Measurements from ENCODE around the gene CYSTM1. TPM values are rescaled to one million over a fixed set of nuclear protein-coding genes. Genes with fewer than 3 reads are reported as not detected.

Gene CYSTM1
- total RNA-seq, 2 experiments from 2014 or later: 15.8 to 18.5 TPM

DNA sequence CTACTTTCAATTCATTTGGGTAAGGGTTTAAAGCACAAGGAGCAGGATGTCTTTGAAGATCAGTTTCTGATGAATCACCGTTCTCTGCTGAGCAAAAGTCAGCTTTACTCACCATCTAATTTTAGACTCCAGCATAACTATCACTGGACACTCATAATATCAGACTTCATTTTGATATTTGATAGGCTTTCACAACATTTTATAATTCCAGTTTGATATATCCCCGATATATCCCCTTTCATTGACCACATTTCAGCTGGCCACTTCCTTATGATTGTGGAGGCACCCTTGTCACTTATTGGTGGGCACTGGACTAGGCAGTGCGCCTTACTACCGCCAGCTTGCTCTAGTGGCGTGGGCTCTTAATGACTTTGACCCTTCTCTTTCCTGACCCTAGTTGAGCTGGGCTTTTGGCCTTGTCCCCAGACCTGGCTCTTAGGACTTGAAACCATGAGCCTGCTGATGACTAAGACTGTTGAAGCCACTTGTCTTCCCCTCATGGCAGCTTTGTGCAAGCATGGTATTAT is 46.8 kb downstream of the CYSTM1 start:
- ATAC-seq: peak; percentile 81
- H3K36me3 Mint-ChIP-seq (ENCODE audit: low read depth): no peaks in the 10 kb centered on the region
- intact Hi-C loops (cut with micrococcal nuclease): no loop called here
- DNase-seq: no peak
- peaks cover 28% of the 10 kb centered on the region for H3K4me1 Mint-ChIP-seq (ENCODE audit: low read depth)
- no peak overlapping the region for H3K4me3 Mint-ChIP-seq
- ChIA-PET POLR2A (no interaction called here), CTCF (interaction anchor here (0.8 to 1.3 kb wide), 4 partner anchors 15 to 131 kb away, joined by 3 read pairs; no protein-coding TSS in a partner anchor)
- H3K27me3 Mint-ChIP-seq: no peaks in the 10 kb centered on the region
- H3K27ac Mint-ChIP-seq: no peak overlapping the region
- TF ChIP-seq, protein P1, sequence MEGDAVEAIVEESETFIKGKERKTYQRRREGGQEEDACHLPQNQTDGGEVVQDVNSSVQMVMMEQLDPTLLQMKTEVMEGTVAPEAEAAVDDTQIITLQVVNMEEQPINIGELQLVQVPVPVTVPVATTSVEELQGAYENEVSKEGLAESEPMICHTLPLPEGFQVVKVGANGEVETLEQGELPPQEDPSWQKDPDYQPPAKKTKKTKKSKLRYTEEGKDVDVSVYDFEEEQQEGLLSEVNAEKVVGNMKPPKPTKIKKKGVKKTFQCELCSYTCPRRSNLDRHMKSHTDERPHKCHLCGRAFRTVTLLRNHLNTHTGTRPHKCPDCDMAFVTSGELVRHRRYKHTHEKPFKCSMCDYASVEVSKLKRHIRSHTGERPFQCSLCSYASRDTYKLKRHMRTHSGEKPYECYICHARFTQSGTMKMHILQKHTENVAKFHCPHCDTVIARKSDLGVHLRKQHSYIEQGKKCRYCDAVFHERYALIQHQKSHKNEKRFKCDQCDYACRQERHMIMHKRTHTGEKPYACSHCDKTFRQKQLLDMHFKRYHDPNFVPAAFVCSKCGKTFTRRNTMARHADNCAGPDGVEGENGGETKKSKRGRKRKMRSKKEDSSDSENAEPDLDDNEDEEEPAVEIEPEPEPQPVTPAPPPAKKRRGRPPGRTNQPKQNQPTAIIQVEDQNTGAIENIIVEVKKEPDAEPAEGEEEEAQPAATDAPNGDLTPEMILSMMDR (IDR thresholded peaks at IDR 0.05): no peak
- H3K9me3 Mint-ChIP-seq: no peaks in the 10 kb centered on the region

DNA sequence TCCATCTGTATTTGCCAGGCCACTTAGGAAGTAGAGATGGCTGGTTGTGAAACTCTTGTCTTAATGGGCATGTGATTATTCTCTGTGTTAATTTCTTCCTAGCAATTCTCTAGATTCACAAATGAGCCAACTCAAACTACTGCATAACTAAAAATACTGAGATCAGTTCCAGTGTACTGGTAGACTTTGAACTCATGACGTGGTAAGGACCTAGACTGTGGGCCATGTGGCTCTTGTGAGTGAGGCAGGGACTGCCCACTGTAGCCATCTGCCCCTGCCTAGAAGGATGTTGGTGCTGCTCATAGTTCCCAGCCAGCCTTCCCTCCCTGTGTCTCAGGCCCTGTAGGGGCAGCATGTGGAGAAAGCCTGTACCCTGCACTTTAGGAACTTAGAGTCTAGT is 47.4 kb downstream of the CYSTM1 start:
- no peaks in the 10 kb centered on the region for H3K36me3 Mint-ChIP-seq (ENCODE audit: low read depth)
- TF ChIP-seq, protein P1 (IDR thresholded peaks at IDR 0.05): no peak
- no peak overlapping the region for H3K4me3 Mint-ChIP-seq
- no peak for ATAC-seq
- no peak overlapping the region for H3K27ac Mint-ChIP-seq
- intact Hi-C loops (cut with micrococcal nuclease): no loop called here
- POLR2A ChIA-PET: no interaction called here
- no peak for DNase-seq
- peaks cover 28% of the 10 kb centered on the region for H3K4me1 Mint-ChIP-seq (ENCODE audit: low read depth)
- H3K27me3 Mint-ChIP-seq: no peaks in the 10 kb centered on the region
- H3K9me3 Mint-ChIP-seq: no peaks in the 10 kb centered on the region
- CTCF ChIA-PET: interaction anchor here (1.2 to 1.3 kb wide), 2 partner anchors 79 to 130 kb away, joined by 3 read pairs; no protein-coding TSS in a partner anchor

DNA sequence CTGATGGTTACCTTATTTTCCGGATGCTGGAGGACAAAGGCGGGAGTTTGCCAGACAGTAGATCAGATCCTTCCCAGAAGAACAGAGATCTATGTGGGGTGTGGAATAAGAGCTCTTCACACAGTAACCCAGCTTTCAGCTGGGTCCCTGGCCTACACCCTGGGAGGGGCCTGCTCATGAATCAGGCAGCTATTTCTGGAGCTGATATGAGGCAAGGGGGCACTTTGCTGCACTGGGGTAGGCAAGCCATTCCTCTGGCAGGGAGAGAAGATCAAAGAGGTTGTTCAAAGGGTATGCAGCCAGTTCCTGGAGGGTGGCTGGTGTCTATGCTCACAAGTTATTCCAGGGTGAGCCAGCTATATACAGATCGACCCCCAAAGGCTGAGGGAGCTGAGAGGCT is 48.6 kb downstream of the CYSTM1 start:
- ChIA-PET POLR2A (no interaction called here), CTCF (interaction anchor here (0.9 to 1.0 kb wide), 2 partner anchors 16 to 79 kb away, joined by 3 to 5 read pairs; no protein-coding TSS in a partner anchor)
- Mint-ChIP-seq H3K4me1 (ENCODE audit: low read depth) (peaks cover 28% of the 10 kb centered on the region), H3K9me3 (no peaks in the 10 kb centered on the region), H3K4me3 (no peak overlapping the region), H3K36me3 (ENCODE audit: low read depth) (no peaks in the 10 kb centered on the region), H3K27ac (no peak overlapping the region), H3K27me3 (no peaks in the 10 kb centered on the region)
- intact Hi-C loops (cut with micrococcal nuclease): no loop called here
- ATAC-seq (no peak), DNase-seq (no peak)
- TF ChIP-seq, protein P1 (IDR thresholded peaks at IDR 0.05): no peak

DNA sequence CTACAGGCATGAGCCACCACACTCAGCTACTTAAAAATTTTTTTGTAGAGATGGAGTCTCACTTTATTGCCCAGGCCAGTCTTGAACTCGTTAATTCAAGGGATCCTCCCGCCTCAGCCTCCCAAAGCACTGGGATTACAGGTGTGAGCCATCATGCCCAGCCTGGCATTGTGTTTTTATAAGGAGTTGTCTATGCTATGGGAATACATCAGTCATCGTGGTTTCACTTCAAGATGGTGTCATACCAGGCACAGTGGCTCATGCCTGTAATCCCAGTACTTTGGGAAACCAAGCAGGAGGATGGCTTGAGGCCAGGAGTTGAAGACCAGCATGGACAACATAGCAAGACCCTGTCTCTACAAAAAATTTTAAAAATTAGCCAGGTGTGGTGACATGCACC is 49.7 kb downstream of the CYSTM1 start:
- ATAC-seq (no peak), DNase-seq (no peak)
- no peaks in the 10 kb centered on the region for H3K36me3 Mint-ChIP-seq (ENCODE audit: low read depth)
- no peaks in the 10 kb centered on the region for H3K9me3 Mint-ChIP-seq
- ChIA-PET CTCF (no interaction called here), POLR2A (interaction anchor here (0.7 kb wide), 1 partner anchor 116 kb away, joined by 3 read pairs; no protein-coding TSS in a partner anchor)
- peaks cover 26% of the 10 kb centered on the region for H3K4me1 Mint-ChIP-seq (ENCODE audit: low read depth)
- H3K27me3 Mint-ChIP-seq: no peaks in the 10 kb centered on the region
- TF ChIP-seq, protein P1 (IDR thresholded peaks at IDR 0.05): no peak
- intact Hi-C loops (cut with micrococcal nuclease): no loop called here
- no peak overlapping the region for H3K4me3 Mint-ChIP-seq
- H3K27ac Mint-ChIP-seq: no peak overlapping the region

DNA sequence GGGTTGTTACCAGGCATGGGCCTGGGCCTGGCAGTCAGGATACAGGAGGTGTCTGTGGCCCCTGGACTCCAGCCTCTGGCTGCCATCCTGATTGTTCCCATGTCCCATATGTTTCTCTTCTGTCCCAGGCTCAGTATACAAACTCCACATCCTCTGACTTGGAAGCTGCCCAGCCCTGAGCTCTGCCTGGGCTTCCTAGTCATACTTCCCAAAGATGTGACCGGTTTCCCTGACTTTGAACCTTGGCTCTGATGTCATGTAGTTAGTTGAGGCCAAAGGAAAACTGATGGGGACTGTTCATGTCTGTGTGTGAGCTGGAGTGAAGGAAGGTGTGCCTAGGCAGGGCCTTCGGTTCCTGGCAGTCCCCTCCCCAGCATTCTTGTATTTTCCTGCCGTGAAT is 50.4 kb downstream of the CYSTM1 start:
- intact Hi-C loops (cut with micrococcal nuclease): no loop called here
- no peak overlapping the region for H3K4me3 Mint-ChIP-seq
- POLR2A ChIA-PET: no interaction called here
- no peaks in the 10 kb centered on the region for H3K36me3 Mint-ChIP-seq (ENCODE audit: low read depth)
- ATAC-seq: no peak
- no peaks in the 10 kb centered on the region for H3K27me3 Mint-ChIP-seq
- no peak for DNase-seq
- TF ChIP-seq, protein P1 (IDR thresholded peaks at IDR 0.05): no peak
- CTCF ChIA-PET: no interaction called here
- H3K9me3 Mint-ChIP-seq: no peaks in the 10 kb centered on the region
- H3K27ac Mint-ChIP-seq: no peak overlapping the region
- peaks cover 19% of the 10 kb centered on the region for H3K4me1 Mint-ChIP-seq (ENCODE audit: low read depth)
